Fibroblast of lung (primary cell): ENCODE measurements around the gene RPS6KA3.

Experiments
- CTCF ChIP-seq, 2 donors: IDR thresholded peaks in 1 of 2; conservative IDR thresholded peaks in 1 of 2; 1 replicate in 1 of 2; 2 replicates in 1 of 2; pipeline ENCODE4 v1.5.1; 2011 to 2012; ENCODE audit warnings: low read length in 2 of 2, control low read depth in 1 of 2, inconsistent platforms in 1 of 2, low read depth in 1 of 2, mild to moderate bottlenecking in 1 of 2
- EZH2 ChIP-seq: IDR thresholded peaks from 2 replicates; pipeline ENCODE4 v1.5.1; 2012; ENCODE audit warnings: low read length, control low read depth, mild to moderate bottlenecking; ENCODE audit errors: missing control alignments

GRCh38 chrX:20253232-20253543, 13.5 kb downstream of the RPS6KA3 start:
- no peak for TF ChIP-seq CTCF (conservative IDR thresholded peaks at IDR 0.05 in 1 of 2, IDR thresholded peaks at IDR 0.05 in 1 of 2; ENCODE audit: low read depth in 1 of 2, low read length in 2 of 2)
- TF ChIP-seq EZH2, result no peak
